HepG2 (cell line): ENCODE measurements around the gene MAEA. TPM values are rescaled to one million over a fixed set of nuclear protein-coding genes. Genes with fewer than 3 reads are reported as not detected.
A peak's percentile ranks its signal among the peaks of the same experiment; 100 is the strongest.

Source experiments
- ADNP ChIP-seq: sonication (generic); formaldehyde crosslinking; IDR thresholded peaks from 2 replicates; pipeline ENCODE4 v1.4.0; 2020; ENCODE audit warnings: missing genetic modification reagents
- AKAP8 ChIP-seq: sonication (generic); formaldehyde crosslinking; IDR thresholded peaks from 2 replicates; pipeline ENCODE4 v1.5.1; 2020; ENCODE audit warnings: mild to moderate bottlenecking, missing genetic modification reagents
- CAMTA2 ChIP-seq: sonication (generic); formaldehyde crosslinking; IDR thresholded peaks from 2 replicates; pipeline ENCODE4 v1.4.0; 2020; ENCODE audit warnings: mild to moderate bottlenecking, missing genetic modification reagents, borderline replicate concordance
- HDAC1 ChIP-seq: sonication (generic); formaldehyde crosslinking; IDR thresholded peaks from 2 replicates; pipeline ENCODE4 v1.5.1; 2020; ENCODE audit warnings: mild to moderate bottlenecking, missing genetic modification reagents
- HOXA7 ChIP-seq: sonication (generic); formaldehyde crosslinking; IDR thresholded peaks from 2 replicates; pipeline ENCODE4 v1.8.1; 2022; ENCODE audit warnings: mild to moderate bottlenecking, missing genetic modification reagents, moderate library complexity
- IKZF4 ChIP-seq: sonication (generic); formaldehyde crosslinking; IDR thresholded peaks from 2 replicates; pipeline ENCODE4 v1.5.1; 2020; ENCODE audit warnings: borderline replicate concordance, mild to moderate bottlenecking, low read depth, missing genetic modification reagents; ENCODE audit errors: not compliant biosample characterization
- IRF1 ChIP-seq: sonication (generic); formaldehyde crosslinking; IDR thresholded peaks from 2 replicates; pipeline ENCODE4 v1.4.0; 2020; ENCODE audit warnings: low read depth, mild to moderate bottlenecking, missing genetic modification reagents
- MTA3 ChIP-seq: sonication (generic); formaldehyde crosslinking; IDR thresholded peaks from 2 replicates; pipeline ENCODE4 v1.4.0; 2020; ENCODE audit warnings: missing genetic modification reagents
- MXD1 ChIP-seq: sonication (generic); formaldehyde crosslinking; IDR thresholded peaks from 2 replicates; pipeline ENCODE4 v1.4.0; 2020; ENCODE audit warnings: mild to moderate bottlenecking, missing genetic modification reagents
- PHF20 ChIP-seq: sonication (generic); formaldehyde crosslinking; IDR thresholded peaks from 2 replicates; pipeline ENCODE4 v1.5.0; 2020; ENCODE audit warnings: mild to moderate bottlenecking, missing genetic modification reagents
- PHF8 ChIP-seq: sonication (generic); formaldehyde crosslinking; IDR thresholded peaks from 2 replicates; pipeline ENCODE4 v1.5.0; 2020; ENCODE audit warnings: missing genetic modification reagents
- RXRB ChIP-seq: IDR thresholded peaks from 2 replicates; pipeline ENCODE4 v1.6.1; 2016; ENCODE audit warnings: borderline replicate concordance, missing genetic modification reagents, missing compliant biosample characterization
- TFAP4 ChIP-seq: sonication (generic); IDR thresholded peaks from 2 replicates; pipeline ENCODE4 v1.6.1; 2016; ENCODE audit warnings: low read depth, borderline replicate concordance
- ZFP90 ChIP-seq: sonication (generic); formaldehyde crosslinking; IDR thresholded peaks from 2 replicates; pipeline ENCODE4 v1.8.0; 2022; ENCODE audit warnings: missing genetic modification reagents, mild to moderate bottlenecking, inconsistent platforms, borderline replicate concordance
- ZFY ChIP-seq: sonication (generic); formaldehyde crosslinking; IDR thresholded peaks from 2 replicates; pipeline ENCODE4 v1.4.0; 2020; ENCODE audit warnings: missing genetic modification reagents
- ZMYM4 ChIP-seq: sonication (generic); formaldehyde crosslinking; IDR thresholded peaks from 2 replicates; pipeline ENCODE4 v1.8.1; 2023; ENCODE audit warnings: mild to moderate bottlenecking, missing genetic modification reagents
- ZNF232 ChIP-seq: sonication (generic); formaldehyde crosslinking; IDR thresholded peaks from 2 replicates; pipeline ENCODE4 v1.4.0; 2020; ENCODE audit warnings: missing genetic modification reagents, borderline replicate concordance
- ZNF274 ChIP-seq: sonication (generic); formaldehyde crosslinking; IDR thresholded peaks from 2 replicates; pipeline ENCODE4 v1.5.1; 2020; ENCODE audit warnings: mild to moderate bottlenecking, missing genetic modification reagents
- polyA plus RNA-seq, 8 experiments: library from polyadenylated mRNA; depleted of rRNA in 3 of 8; stranded (reverse) in 7 of 8; unstranded in 1 of 8; fragments of >200 nt; fragmentation: Illumina TruSeq in 4 of 8; extraction: Trizol in 4 of 8; gene quantifications; 2 replicates each; pipeline versions ENCODE4 v1.2.1 to v1.2.3, GENCODE V29; 2011 to 2016; ENCODE audit warnings: low read depth in 4 of 8, missing spikeins in 1 of 8, mixed read lengths in 1 of 8; ENCODE audit not compliant: insufficient read depth in 1 of 8
- total RNA-seq, 5 experiments: library from RNA; depleted of rRNA; stranded (reverse); fragments of >200 nt; fragmentation: Illumina TruSeq; extraction: Trizol; gene quantifications; 2 replicates each; pipeline ENCODE4 v1.2.3, GENCODE V29; 2016; ENCODE audit warnings: low read depth in 1 of 5
- TF ChIP-seq, protein P1 (sequence below): sonication (generic); formaldehyde crosslinking; IDR thresholded peaks from 2 replicates; pipeline ENCODE4 v1.8.1; 2022; ENCODE audit warnings: low read depth, mild to moderate bottlenecking, missing genetic modification reagents
- TF ChIP-seq, protein P2 (sequence below), 2 experiments: sonication (generic) in 1 of 2; formaldehyde crosslinking in 1 of 2; IDR thresholded peaks; 2 replicates each; pipeline versions ENCODE4 v1.5.1 to v1.6.1; 2011 to 2020; ENCODE audit warnings: borderline replicate concordance in 1 of 2, low read depth in 1 of 2, low read length in 1 of 2, mild to moderate bottlenecking in 1 of 2, missing genetic modification reagents in 1 of 2, moderate library complexity in 1 of 2

The MAEA gene
- total and polyA plus RNA-seq, 2 of the 13 experiments (the other 11 are each of a cell fraction or from before 2014, with no cell fraction given): 52.0 to 57.1 TPM

- TF ChIP-seq HOXA7 (no peak), HDAC1 (CRISPR knock-in tag) (peak; percentile 75), ZNF232 (CRISPR knock-in tag) (0 out of 2 replicates have a peak, but pooled peaks have one; percentile 42), IRF1 (no peak), ZFY (CRISPR knock-in tag) (peak; percentile 64), PHF20 (CRISPR knock-in tag) (peak; percentile 60; the same call in 1 of the 2 replicates), TFAP4 (peak; percentile 77; the same call in 1 of the 2 replicates), ZNF274 (CRISPR knock-in tag) (0 out of 2 replicates have a peak, but pooled peaks have one; percentile 48), ADNP (CRISPR knock-in tag) (no peak), MTA3 (CRISPR knock-in tag) (no peak), PHF8 (peak; percentile 50), RXRB (CRISPR knock-in tag) (peak; percentile 19; the same call in 1 of the 2 replicates), AKAP8 (CRISPR knock-in tag) (peak; percentile 87; the same call in 1 of the 2 replicates), IKZF4 (CRISPR knock-in tag) (peak; percentile 22), ZMYM4 (peak; percentile 27; the same call in 1 of the 2 replicates), MXD1 (peak; percentile 55; the same call in 1 of the 2 replicates), ZFP90 (CRISPR knock-in tag) (no peak), CAMTA2 (CRISPR knock-in tag) (0 out of 2 replicates have a peak, but pooled peaks have one; percentile 79)
- TF ChIP-seq, protein P1, sequence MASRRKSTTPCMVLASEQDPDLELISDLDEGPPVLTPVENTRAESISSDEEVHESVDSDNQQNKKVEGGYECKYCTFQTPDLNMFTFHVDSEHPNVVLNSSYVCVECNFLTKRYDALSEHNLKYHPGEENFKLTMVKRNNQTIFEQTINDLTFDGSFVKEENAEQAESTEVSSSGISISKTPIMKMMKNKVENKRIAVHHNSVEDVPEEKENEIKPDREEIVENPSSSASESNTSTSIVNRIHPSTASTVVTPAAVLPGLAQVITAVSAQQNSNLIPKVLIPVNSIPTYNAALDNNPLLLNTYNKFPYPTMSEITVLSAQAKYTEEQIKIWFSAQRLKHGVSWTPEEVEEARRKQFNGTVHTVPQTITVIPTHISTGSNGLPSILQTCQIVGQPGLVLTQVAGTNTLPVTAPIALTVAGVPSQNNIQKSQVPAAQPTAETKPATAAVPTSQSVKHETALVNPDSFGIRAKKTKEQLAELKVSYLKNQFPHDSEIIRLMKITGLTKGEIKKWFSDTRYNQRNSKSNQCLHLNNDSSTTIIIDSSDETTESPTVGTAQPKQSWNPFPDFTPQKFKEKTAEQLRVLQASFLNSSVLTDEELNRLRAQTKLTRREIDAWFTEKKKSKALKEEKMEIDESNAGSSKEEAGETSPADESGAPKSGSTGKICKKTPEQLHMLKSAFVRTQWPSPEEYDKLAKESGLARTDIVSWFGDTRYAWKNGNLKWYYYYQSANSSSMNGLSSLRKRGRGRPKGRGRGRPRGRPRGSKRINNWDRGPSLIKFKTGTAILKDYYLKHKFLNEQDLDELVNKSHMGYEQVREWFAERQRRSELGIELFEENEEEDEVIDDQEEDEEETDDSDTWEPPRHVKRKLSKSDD (CRISPR knock-in tag): 0 out of 2 replicates have a peak, but pooled peaks have one; percentile 28
- TF ChIP-seq, protein P2, sequence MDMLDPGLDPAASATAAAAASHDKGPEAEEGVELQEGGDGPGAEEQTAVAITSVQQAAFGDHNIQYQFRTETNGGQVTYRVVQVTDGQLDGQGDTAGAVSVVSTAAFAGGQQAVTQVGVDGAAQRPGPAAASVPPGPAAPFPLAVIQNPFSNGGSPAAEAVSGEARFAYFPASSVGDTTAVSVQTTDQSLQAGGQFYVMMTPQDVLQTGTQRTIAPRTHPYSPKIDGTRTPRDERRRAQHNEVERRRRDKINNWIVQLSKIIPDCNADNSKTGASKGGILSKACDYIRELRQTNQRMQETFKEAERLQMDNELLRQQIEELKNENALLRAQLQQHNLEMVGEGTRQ (IDR thresholded peaks at IDR 0.05; ENCODE audit: low read depth, low read length): peak; percentile 80
- TF ChIP-seq, protein P2 (CRISPR knock-in tag; IDR thresholded peaks at IDR 0.05; ENCODE audit: borderline replicate concordance): peak; percentile 97; the same call in 1 of the 2 replicates
Observed at GRCh38 chr4:1309261-1310010, 19.7 kb downstream of the MAEA start (continued).
